ENCODE data around the gene SLC37A4. TPM values are rescaled to one million over a fixed set of nuclear protein-coding genes. Genes with fewer than 3 reads are reported as not detected.

SLC37A4 gene
- total and polyA plus RNA-seq, 2 donors (not counting 3 experiments of a cell fraction or from before 2014, with no cell fraction given): 21.5 to 36.5 TPM

DNA sequence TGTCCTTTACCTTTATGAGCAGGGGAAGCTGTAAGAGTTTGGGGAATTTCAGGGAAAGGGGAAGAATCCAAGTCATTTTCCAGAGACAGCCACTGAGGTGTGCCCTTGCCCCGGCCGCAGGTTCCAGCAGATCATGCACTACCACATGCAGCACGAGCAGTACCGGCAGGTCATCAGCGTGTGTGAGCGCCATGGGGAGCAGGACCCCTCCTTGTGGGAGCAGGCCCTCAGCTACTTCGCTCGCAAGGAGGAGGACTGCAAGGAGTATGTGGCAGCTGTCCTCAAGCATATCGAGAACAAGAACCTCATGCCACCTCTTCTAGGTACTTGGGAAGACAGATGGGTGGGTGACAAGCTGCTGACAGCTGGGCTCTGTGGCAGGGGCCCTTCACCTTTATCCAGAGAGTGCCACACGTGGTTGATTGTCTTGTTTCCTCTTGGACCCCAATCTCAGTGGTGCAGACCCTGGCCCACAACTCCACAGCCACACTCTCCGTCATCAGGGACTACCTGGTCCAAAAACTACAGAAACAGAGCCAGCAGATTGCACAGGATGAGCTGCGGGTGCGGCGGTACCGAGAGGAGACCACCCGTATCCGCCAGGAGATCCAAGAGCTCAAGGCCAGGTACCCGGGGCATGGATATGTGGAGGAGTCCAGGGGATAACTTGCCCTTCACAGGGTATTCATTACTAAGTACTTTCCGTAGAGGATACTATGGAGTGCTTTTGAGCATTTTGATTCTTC is 48.2 kb upstream of the SLC37A4 start:
- peaks cover 10 to 42% of the 10 kb centered on the region in 2 experiments for H3K36me3 ChIP-seq (ENCODE audit: control insufficient read depth in 2 of 2, extremely low read depth in 1 of 2, insufficient read depth in 2 of 2, low read length in 2 of 2)
- DNase-seq (ENCODE audit: low read depth, low spot score) (no peak), FAIRE-seq (no peak)
- H3K79me2 ChIP-seq (ENCODE audit: control insufficient read depth, insufficient read depth, low read length): no peaks in the 10 kb centered on the region
- H3K9me1 ChIP-seq (replicated peaks; ENCODE audit: control insufficient read depth, extremely low read depth, insufficient read depth, low read length): no peaks in the 10 kb centered on the region
- H3K4me1 ChIP-seq (ENCODE audit: control insufficient read depth, extremely low read depth, insufficient read depth, low read length): no peaks in the 10 kb centered on the region
- H3K9ac ChIP-seq (replicated peaks; ENCODE audit: extremely low read depth, insufficient read depth, low read length): no peak overlapping the region
- no peak overlapping the region for H2AFZ ChIP-seq (ENCODE audit: low read depth, low read length)
- H3K4me2 ChIP-seq (ENCODE audit: insufficient read depth, low read length): no peak overlapping the region
- TF ChIP-seq, protein P1, sequence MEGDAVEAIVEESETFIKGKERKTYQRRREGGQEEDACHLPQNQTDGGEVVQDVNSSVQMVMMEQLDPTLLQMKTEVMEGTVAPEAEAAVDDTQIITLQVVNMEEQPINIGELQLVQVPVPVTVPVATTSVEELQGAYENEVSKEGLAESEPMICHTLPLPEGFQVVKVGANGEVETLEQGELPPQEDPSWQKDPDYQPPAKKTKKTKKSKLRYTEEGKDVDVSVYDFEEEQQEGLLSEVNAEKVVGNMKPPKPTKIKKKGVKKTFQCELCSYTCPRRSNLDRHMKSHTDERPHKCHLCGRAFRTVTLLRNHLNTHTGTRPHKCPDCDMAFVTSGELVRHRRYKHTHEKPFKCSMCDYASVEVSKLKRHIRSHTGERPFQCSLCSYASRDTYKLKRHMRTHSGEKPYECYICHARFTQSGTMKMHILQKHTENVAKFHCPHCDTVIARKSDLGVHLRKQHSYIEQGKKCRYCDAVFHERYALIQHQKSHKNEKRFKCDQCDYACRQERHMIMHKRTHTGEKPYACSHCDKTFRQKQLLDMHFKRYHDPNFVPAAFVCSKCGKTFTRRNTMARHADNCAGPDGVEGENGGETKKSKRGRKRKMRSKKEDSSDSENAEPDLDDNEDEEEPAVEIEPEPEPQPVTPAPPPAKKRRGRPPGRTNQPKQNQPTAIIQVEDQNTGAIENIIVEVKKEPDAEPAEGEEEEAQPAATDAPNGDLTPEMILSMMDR (IDR thresholded peaks at IDR 0.05; ENCODE audit: extremely low read depth in 1 of 2, insufficient read depth in 1 of 2, low read depth in 1 of 2, low read length in 2 of 2): no peak
- TF ChIP-seq POLR2AphosphoS5 (IDR thresholded peaks at IDR 0.05; ENCODE audit: insufficient read depth, low read depth, low read length) (no peak), JUN (IDR thresholded peaks at IDR 0.05; ENCODE audit: borderline replicate concordance, insufficient read depth, insufficient read length, low read depth) (no peak), GATA2 (IDR thresholded peaks at IDR 0.05; ENCODE audit: insufficient read depth, insufficient read length, low read depth, low read length) (no peak), FOS (IDR thresholded peaks at IDR 0.05; ENCODE audit: borderline replicate concordance, insufficient read depth, low read length) (no peak)
- dilution Hi-C loops (cut with MboI; ENCODE audit: extremely low pct_ligation_motif_present, low sequenced_read_pairs): no loop called here
- no peak overlapping the region for H3K4me3 ChIP-seq (replicated peaks in 1 of 3; ENCODE audit: insufficient read depth in 1 of 3, low read depth in 1 of 3, low read length in 3 of 3)
- no peak overlapping the region for H3K27ac ChIP-seq (ENCODE audit: insufficient read depth, low read depth, low read length)
- ChIA-PET POLR2A (no interaction called here), CTCF (interaction anchor here (1.8 kb wide), 1 partner anchor 11 kb away, joined by 6 read pairs; the partner anchor contains the start of gene VPS11)
- H3K9me3 ChIP-seq (replicated peaks; ENCODE audit: control insufficient read depth, insufficient read depth, low read length): no peaks in the 10 kb centered on the region
- no TSS peak for BruUV-seq (replicated peaks)
- H4K20me1 ChIP-seq (replicated peaks; ENCODE audit: control insufficient read depth, extremely low read depth, insufficient read depth, low read length): no peaks in the 10 kb centered on the region
- no peaks in the 10 kb centered on the region for H3K27me3 ChIP-seq (ENCODE audit: control insufficient read depth in 2 of 2, insufficient read depth in 2 of 2, low read length in 2 of 2)
- intact Hi-C loops (cut with micrococcal nuclease): no loop called here

Measured in endothelial cell of umbilical vein (primary cell).